ENCODE results near the gene CFAP52. TPM values are rescaled to one million over a fixed set of nuclear protein-coding genes. Genes with fewer than 3 reads are reported as not detected.
A peak's percentile ranks its signal among the peaks of the same experiment; 100 is the strongest.

Gene CFAP52
- total RNA-seq, 4 donors from 2014 or later: not detected

DNA sequence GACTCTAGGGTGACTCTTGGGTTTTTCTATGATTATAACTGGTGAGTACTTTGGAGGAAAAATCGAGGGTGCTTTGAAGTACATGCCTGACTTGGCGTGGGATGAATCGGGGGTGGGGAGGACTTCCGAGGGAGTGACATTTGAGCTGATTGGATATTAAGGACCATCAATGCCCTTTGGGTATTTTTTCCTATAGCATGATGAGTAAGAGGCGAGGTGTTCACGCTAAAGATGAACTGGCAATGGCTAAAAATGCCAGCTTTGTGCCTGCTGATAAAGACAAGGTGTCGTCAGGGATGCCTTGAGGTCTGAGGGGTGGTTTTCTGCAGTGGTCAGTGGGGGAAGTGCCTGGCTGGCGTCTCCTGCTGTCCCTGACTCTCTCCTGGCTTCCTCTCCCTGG is 94.2 kb downstream of the CFAP52 start:
- Histone ChIP-seq H3K36me3 (peaks cover 0 to 2% (median 0%) of the 10 kb centered on the region in 3 donors), H3K4me1 (peaks cover 0 to 5% (median 0%) of the 10 kb centered on the region in 4 donors), H3K4me3 (no peak overlapping the region), H3K9me3 (no peaks in the 10 kb centered on the region), H3K27ac (no peak overlapping the region), H3K27me3 (no peaks in the 10 kb centered on the region)
- DNase-seq: no peak
- TF ChIP-seq, protein P1, sequence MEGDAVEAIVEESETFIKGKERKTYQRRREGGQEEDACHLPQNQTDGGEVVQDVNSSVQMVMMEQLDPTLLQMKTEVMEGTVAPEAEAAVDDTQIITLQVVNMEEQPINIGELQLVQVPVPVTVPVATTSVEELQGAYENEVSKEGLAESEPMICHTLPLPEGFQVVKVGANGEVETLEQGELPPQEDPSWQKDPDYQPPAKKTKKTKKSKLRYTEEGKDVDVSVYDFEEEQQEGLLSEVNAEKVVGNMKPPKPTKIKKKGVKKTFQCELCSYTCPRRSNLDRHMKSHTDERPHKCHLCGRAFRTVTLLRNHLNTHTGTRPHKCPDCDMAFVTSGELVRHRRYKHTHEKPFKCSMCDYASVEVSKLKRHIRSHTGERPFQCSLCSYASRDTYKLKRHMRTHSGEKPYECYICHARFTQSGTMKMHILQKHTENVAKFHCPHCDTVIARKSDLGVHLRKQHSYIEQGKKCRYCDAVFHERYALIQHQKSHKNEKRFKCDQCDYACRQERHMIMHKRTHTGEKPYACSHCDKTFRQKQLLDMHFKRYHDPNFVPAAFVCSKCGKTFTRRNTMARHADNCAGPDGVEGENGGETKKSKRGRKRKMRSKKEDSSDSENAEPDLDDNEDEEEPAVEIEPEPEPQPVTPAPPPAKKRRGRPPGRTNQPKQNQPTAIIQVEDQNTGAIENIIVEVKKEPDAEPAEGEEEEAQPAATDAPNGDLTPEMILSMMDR (IDR thresholded peaks at IDR 0.05): no peak
- TF ChIP-seq POLR2A (IDR thresholded peaks at IDR 0.05): no peak

DNA sequence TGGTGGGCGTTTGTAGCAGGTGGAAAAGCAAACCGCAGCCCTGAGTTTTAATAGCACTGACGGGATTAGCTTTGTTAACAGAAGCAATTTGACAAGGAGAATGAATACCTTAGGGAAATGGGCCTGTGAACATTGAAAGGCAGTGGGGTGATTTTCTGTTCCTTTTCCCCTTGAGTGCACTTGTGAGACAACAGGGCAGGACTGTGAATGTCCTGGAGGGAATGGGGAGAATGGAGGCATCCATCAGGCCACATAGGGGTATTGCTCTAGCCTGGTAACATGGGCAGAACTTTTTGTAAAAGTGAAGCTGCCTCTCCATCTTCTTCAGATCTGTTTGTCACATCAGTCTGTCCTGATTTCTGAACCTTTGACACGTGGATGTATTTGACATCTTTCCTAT is 95.1 kb downstream of the CFAP52 start:
- Histone ChIP-seq H3K36me3 (peaks cover 0 to 2% (median 0%) of the 10 kb centered on the region in 3 donors), H3K9me3 (no peaks in the 10 kb centered on the region), H3K27ac (no peak overlapping the region), H3K27me3 (no peaks in the 10 kb centered on the region), H3K4me3 (no peak overlapping the region), H3K4me1 (peaks cover 0 to 5% (median 0%) of the 10 kb centered on the region in 4 donors)
- no peak for TF ChIP-seq POLR2A (IDR thresholded peaks at IDR 0.05)
- TF ChIP-seq, protein P1 (IDR thresholded peaks at IDR 0.05): no peak
- no peak for DNase-seq

DNA sequence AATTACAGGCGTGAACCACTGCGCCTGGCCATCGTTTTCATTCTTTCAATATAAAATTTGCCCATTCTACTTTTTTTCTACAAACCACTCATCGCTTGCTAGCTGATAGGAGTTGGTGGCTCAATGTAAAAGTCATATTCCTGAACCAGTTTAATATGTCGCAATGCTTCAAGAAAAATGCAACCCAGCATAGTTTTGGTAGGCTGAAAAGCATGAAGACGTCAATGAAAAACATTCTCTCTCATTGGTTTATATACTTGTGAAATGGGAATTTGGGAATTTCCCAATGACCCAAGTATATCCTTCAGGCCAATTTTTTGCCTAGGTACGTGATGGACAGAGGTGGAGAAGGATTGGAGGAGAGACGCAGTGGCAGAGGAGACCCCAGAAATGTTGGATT is 95.8 kb downstream of the CFAP52 start:
- Histone ChIP-seq H3K27me3 (no peaks in the 10 kb centered on the region), H3K27ac (no peak overlapping the region), H3K4me1 (peaks cover 0 to 5% (median 0%) of the 10 kb centered on the region in 4 donors), H3K4me3 (no peak overlapping the region), H3K36me3 (peaks cover 0 to 2% (median 0%) of the 10 kb centered on the region in 3 donors), H3K9me3 (no peaks in the 10 kb centered on the region)
- no peak for TF ChIP-seq POLR2A (IDR thresholded peaks at IDR 0.05)
- TF ChIP-seq, protein P1 (IDR thresholded peaks at IDR 0.05): no peak
- DNase-seq: no peak

DNA sequence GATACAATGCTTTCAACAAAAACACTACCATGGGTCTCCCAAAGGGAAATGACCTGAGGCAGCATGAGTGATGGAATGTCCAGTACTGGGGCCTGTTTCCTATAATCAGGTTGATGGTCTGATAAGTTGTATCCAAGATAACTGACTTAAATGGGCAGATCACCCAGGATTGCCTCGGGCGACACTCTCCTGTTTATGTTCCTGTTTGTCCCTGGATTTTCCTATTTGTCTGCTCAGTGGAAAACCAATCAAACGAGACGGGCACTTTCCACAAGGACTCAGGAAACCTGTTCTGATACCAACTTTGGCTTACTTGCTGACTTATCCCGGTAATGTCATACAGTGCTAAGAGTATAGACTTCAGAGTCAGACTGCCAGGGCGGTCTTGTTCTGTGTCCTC is 96.2 kb downstream of the CFAP52 start:
- H3K4me3 ChIP-seq: no peak overlapping the region
- no peak for DNase-seq
- no peak for TF ChIP-seq POLR2A (IDR thresholded peaks at IDR 0.05)
- TF ChIP-seq, protein P1 (IDR thresholded peaks at IDR 0.05): no peak
- peaks cover 0 to 5% (median 0%) of the 10 kb centered on the region in 4 donors for H3K4me1 ChIP-seq
- no peaks in the 10 kb centered on the region for H3K9me3 ChIP-seq
- no peaks in the 10 kb centered on the region for H3K27me3 ChIP-seq
- peaks cover 0 to 2% (median 0%) of the 10 kb centered on the region in 3 donors for H3K36me3 ChIP-seq
- no peak overlapping the region for H3K27ac ChIP-seq

DNA sequence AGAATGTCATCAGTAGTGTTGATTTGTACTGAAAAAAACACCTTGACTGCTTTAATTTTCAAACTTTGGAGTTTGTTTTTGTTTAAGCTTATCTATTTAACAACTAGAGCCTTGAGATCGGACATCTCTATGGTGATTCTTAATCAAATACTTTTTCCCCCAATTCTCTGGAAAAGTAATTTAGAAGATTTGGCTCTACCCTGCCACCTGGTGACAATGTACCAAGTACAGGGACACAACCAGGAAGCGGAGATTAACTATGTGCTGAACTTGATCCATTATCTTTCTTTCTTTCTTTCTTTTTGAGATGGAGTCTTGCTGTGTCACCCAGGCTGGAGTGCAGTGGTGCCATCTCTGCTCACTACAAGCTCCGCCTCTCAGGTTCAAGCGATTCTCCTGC is 99.6 kb downstream of the CFAP52 start:
- no peaks in the 10 kb centered on the region for H3K27me3 ChIP-seq
- H3K27ac ChIP-seq: no peak overlapping the region
- DNase-seq: peak in 1 of 3 donors; percentile 48
- H3K4me3 ChIP-seq: no peak overlapping the region
- no peak for TF ChIP-seq POLR2A (IDR thresholded peaks at IDR 0.05)
- TF ChIP-seq, protein P1 (IDR thresholded peaks at IDR 0.05): peak in 4 of 6 experiments; percentile 16 to 61 (median 54)
- no peaks in the 10 kb centered on the region for H3K4me1 ChIP-seq
- peaks cover 0 to 10% (median 0%) of the 10 kb centered on the region in 3 donors for H3K36me3 ChIP-seq
- no peaks in the 10 kb centered on the region for H3K9me3 ChIP-seq

All from Peyer's patch (tissue), 4 donors.